ENCODE results near the gene TSSK6.
A peak's percentile ranks its signal among the peaks of the same experiment; 100 is the strongest.

The TSSK6 gene

GRCh38 chr19:19502808-19503602 is 12.3 kb downstream of the TSSK6 start:
- DNase-seq = no peak

GRCh38 chr19:19502281-19502680 is 13.1 kb downstream of the TSSK6 start:
- DNase-seq = no peak

GRCh38 chr19:19501798-19502197 is 13.6 kb downstream of the TSSK6 start:
- DNase-seq = no peak

- no peak for DNase-seq
Observed at GRCh38 chr19:19500975-19501644, 14.2 kb downstream of the TSSK6 start.

GRCh38 chr19:19499272-19499995 is 15.9 kb downstream of the TSSK6 start:
- DNase-seq = no peak

GRCh38 chr19:19498255-19498991 is 16.9 kb downstream of the TSSK6 start:
- DNase-seq = no peak

GRCh38 chr19:19495614-19496603 is 19.4 kb downstream of the TSSK6 start:
- DNase-seq = no peak

- DNase-seq = no peak
Observed at GRCh38 chr19:19493841-19494546, 21.4 kb downstream of the TSSK6 start.

- no peak for DNase-seq
Observed at GRCh38 chr19:19492026-19492610, 23.2 kb downstream of the TSSK6 start.

- no peak for DNase-seq
Observed at GRCh38 chr19:19491321-19492025, 23.9 kb downstream of the TSSK6 start.

- peak; percentile 40 for DNase-seq
Observed at GRCh38 chr19:19490214-19490968, 25.0 kb downstream of the TSSK6 start.

- no peak for DNase-seq
Observed at GRCh38 chr19:19489804-19490204, 25.5 kb downstream of the TSSK6 start.

GRCh38 chr19:19488875-19489690 is 26.3 kb downstream of the TSSK6 start:
- no peak for DNase-seq

- no peak for DNase-seq
Observed at GRCh38 chr19:19487950-19488874, 27.1 kb downstream of the TSSK6 start.

GRCh38 chr19:19487077-19487949 is 28.0 kb downstream of the TSSK6 start:
- DNase-seq = no peak
